C4-2B (cell line): ENCODE data around the gene LLGL1.
A peak's percentile ranks its signal among the peaks of the same experiment; 100 is the strongest.

Source experiments
- H3K27ac ChIP-seq: fragments of 450-650 bp; 2 replicates; pipeline ENCODE4 v1.5.1; 2017
- CTCF ChIP-seq: fragments of 450-650 bp; conservative IDR thresholded peaks from 2 replicates; pipeline ENCODE4 v1.5.1; 2017; ENCODE audit warnings: mild to moderate bottlenecking
- ZFX ChIP-seq: fragments of 450-650 bp; IDR thresholded peaks from 2 replicates; pipeline ENCODE4 v1.6.1; 2017

Gene LLGL1

GRCh38 chr17:18225121-18225641 lies at the start of gene LLGL1:
TSS of gene LLGL1 (plus strand) at chr17:18225635. CDS start at chr17:18225683, 48 bp downstream.
- peak within 1 kb of the TSS; percentile 33 for H3K27ac ChIP-seq
- TF ChIP-seq CTCF: no peak
- TF ChIP-seq ZFX: no peak

- H3K27ac ChIP-seq: no peak overlapping the region
- TF ChIP-seq ZFX: no peak
- TF ChIP-seq CTCF: no peak
These were observed 49.3 kb upstream of the LLGL1 start for GRCh38 chr17:18176176-18176575.

GRCh38 chr17:18177133-18177532 lies 48.3 kb upstream of the LLGL1 start:
- TF ChIP-seq ZFX (no peak), CTCF (no peak)
- no peak overlapping the region for H3K27ac ChIP-seq

DNA sequence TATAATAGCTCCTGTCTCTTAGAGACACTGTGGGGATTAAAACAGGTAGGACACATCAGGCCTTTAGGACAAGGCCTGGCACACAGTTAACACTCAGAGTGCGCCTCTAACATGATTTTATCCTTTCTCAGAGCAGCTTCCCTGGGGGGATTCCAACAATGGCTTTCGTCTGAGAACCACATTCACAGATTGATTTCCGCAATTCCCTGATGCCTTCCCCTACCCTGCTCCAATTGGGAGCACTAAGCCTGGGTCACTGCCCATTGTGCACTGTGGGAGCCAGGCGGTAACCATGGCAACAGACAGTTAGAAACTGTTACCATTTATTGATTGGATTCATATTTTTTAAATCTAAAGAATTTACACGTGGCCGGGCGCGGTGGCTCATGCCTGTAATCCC lies 47.7 kb upstream of the LLGL1 start:
- TF ChIP-seq ZFX: no peak
- no peak for TF ChIP-seq CTCF
- no peak overlapping the region for H3K27ac ChIP-seq

DNA sequence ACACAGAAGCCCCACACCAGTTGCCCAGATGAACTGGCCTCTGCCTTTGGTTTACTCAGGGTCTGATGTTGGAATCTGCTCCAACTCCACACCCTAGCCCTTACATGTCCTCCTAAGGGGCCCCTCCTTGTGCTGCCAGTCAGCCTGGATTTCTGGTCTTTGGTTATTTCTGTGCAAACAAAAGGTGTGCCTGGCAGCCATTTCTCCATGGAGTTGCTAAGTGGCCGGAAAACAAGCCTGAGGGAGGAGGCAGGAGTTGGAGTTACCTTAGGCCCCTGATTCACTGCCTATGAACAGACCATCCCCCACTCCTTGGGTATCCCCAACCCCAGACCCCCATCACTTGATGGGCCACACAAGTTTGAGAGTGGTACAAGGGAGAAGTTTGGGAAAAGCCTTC lies 46.2 kb upstream of the LLGL1 start:
- TF ChIP-seq CTCF (no peak), ZFX (no peak)
- no peak overlapping the region for H3K27ac ChIP-seq

DNA sequence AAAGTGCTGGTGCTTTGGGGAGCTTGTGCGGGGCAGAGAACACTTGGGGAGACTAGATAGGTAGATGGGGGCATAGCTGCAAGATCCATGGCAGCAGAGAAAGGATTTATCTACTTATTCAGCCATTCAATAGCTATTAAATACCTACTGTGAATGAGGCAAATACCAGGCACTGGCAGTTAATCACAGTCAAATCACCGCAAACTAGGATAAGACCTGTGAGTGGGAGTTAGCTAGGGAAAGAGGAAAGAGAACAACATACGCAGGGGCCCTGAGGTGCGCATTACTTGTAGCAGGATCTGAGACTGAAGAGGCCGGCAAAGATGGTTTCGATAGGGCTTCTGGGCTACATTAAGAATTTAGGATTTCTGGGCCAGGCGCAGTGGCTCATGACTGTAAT lies 45.6 kb upstream of the LLGL1 start:
- H3K27ac ChIP-seq: no peak overlapping the region
- TF ChIP-seq ZFX (no peak), CTCF (no peak)

DNA sequence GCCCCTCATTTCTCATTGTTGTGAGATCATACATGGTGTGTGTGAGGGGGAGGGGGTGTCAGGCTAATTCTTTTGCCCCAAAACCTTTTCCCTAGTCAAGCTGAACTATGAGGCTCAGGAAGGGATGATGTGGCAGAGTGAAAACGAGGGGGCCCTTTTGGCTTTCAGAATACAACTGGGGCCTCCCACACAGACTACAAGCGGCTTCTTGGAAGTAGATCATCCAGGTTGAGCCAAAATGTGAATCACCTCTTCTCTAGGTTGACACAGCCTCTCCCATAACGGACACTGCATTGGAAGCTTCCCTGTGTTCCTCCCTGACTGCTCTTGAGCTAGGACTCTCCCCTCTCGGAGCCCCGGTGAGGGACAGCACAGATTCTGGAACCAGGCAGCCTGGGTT lies 44.1 kb upstream of the LLGL1 start:
- TF ChIP-seq CTCF: no peak
- no peak for TF ChIP-seq ZFX
- peak overlapping the region; percentile 98 for H3K27ac ChIP-seq
